MM.1S (cell line): Measurements from ENCODE around the gene MANSC1.

Experiments
- DNase-seq: peaks from one replicate; pipeline ENCODE4 v3.0.0-alpha.2; 2015
- H2AFZ ChIP-seq: fragments of 300-600 bp; sonication (generic); 2 replicates; pipeline ENCODE4 v1.6.0; 2016; ENCODE audit warnings: antibody characterized with exemption, low read length
- H3F3A ChIP-seq: fragments of 300-600 bp; sonication (generic); 2 replicates; pipeline ENCODE4 v1.6.1; 2016; ENCODE audit warnings: mild to moderate bottlenecking, antibody characterized with exemption, low read length, moderate library complexity, mixed read lengths; ENCODE audit not compliant: insufficient read depth
- H3K27ac ChIP-seq: fragments of 300-600 bp; sonication (generic); 2 replicates; pipeline ENCODE4 v1.5.1; 2016; ENCODE audit warnings: mild to moderate bottlenecking, low read length
- H3K27me3 ChIP-seq: fragments of 300-600 bp; sonication (generic); replicated peaks from 2 replicates; pipeline ENCODE4 v1.6.0; 2016; ENCODE audit warnings: low read length; ENCODE audit not compliant: insufficient read depth
- H3K36me3 ChIP-seq: fragments of 300-600 bp; sonication (generic); replicated peaks from 2 replicates; pipeline ENCODE4 v1.6.1; 2016; ENCODE audit warnings: mild to moderate bottlenecking, low read length, mixed read lengths; ENCODE audit not compliant: insufficient read depth
- H3K4me1 ChIP-seq: fragments of 300-600 bp; sonication (generic); 2 replicates; pipeline ENCODE4 v1.6.1; 2016; ENCODE audit warnings: low read length, mixed read lengths
- H3K4me2 ChIP-seq: fragments of 300-600 bp; sonication (generic); 2 replicates; pipeline ENCODE4 v1.6.0; 2016; ENCODE audit warnings: low read depth, low read length
- H3K4me3 ChIP-seq: fragments of 300-600 bp; sonication (generic); 2 replicates; pipeline ENCODE4 v1.5.1; 2016; ENCODE audit warnings: low read length, mixed read lengths
- H3K79me2 ChIP-seq: fragments of 300-600 bp; sonication (generic); 2 replicates; pipeline ENCODE4 v1.6.1; 2016; ENCODE audit warnings: mixed run types, low read length, mixed read lengths
- H3K9ac ChIP-seq: fragments of 300-600 bp; sonication (generic); 2 replicates; pipeline ENCODE4 v1.6.1; 2016; ENCODE audit warnings: low read length, mixed read lengths
- H3K9me2 ChIP-seq: fragments of 300-600 bp; sonication (generic); replicated peaks from 2 replicates; pipeline ENCODE4 v1.6.1; 2016; ENCODE audit warnings: mild to moderate bottlenecking, low read length, mixed read lengths; ENCODE audit not compliant: insufficient read depth
- H3K9me3 ChIP-seq: fragments of 300-600 bp; sonication (generic); replicated peaks from 2 replicates; pipeline ENCODE4 v1.6.1; 2016; ENCODE audit warnings: mild to moderate bottlenecking, low read length, mixed read lengths; ENCODE audit not compliant: insufficient read depth
- H4K20me1 ChIP-seq: fragments of 300-600 bp; sonication (generic); 2 replicates; pipeline ENCODE4 v1.6.1; 2016; ENCODE audit warnings: mild to moderate bottlenecking, low read length, moderate library complexity, mixed read lengths; ENCODE audit not compliant: insufficient read depth
- EZH2 ChIP-seq: fragments of 300-600 bp; sonication (generic); optimal IDR thresholded peaks from 2 replicates; pipeline ENCODE3; 2017; ENCODE audit warnings: low read depth, mild to moderate bottlenecking, antibody characterized with exemption, low read length, mixed read lengths
- EZH2phosphoT487 ChIP-seq: fragments of 300-600 bp; sonication (generic); IDR thresholded peaks from 2 replicates; pipeline ENCODE4 v1.6.1; 2018; ENCODE audit warnings: antibody characterized with exemption, low read length
- TF ChIP-seq, protein P1 (sequence below): fragments of 300-600 bp; sonication (generic); IDR thresholded peaks from 2 replicates; pipeline ENCODE4 v1.5.1; 2016; ENCODE audit warnings: antibody characterized with exemption, low read length, mixed read lengths

The MANSC1 gene

DNA sequence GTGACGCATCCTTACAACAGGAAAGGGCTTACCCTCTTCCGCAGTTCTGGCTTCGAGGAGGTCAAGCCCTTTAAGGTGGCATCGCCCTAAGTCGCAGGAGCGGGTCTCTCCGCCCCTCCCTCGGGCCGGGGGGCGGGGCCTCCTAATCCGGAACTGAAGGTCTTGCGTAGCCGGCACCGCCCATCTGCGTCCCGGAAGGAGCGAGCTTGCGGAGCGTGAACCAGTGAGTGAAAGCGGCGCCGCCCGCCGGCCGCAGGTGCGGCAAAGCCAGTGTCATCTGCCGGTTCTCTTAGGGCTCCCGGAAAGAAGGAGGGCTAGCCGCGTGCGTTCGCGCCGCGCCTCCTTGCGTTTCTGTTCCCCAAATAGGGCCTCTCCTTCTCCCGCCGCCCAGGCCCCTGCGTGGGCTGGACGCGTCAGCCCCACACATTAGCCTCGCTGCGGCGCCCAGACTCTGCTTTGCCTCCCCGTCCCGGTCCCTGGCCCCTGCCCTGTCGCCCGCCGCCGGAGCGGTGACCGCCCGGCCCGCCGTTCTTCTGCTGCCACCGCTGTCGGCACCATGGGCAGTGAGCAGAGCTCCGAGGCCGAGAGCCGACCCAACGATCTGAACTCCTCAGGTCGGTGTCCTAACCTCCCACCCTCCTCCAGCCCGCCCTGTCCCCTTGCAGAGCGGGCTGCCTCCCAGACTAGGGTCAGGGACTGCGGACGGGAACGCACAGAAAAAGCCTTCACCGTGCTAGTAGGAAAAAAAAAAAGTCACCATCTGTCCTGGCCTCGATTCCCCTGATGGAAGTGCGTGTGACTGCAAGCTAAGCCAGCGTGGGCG lies 7.1 kb upstream of the MANSC1 start, which contains the start of gene BORCS5:
BORCS5 (plus strand) TSS at position 183 of the 823 bp plus-strand sequence; CDS start at position 557, 374 bp downstream.
- no peaks in the 10 kb centered on the region for H3K27me3 ChIP-seq
- H3K9ac ChIP-seq = peak within 1 kb of the TSS; percentile 99
- H3K9me2 ChIP-seq = no peaks in the 10 kb centered on the region
- peaks cover 10% of the 10 kb centered on the region for H3K4me1 ChIP-seq
- peak within 1 kb of the TSS; percentile 99 for H3K27ac ChIP-seq
- peaks cover 21% of the 10 kb centered on the region for H3F3A ChIP-seq
- peak within 1 kb of the TSS; percentile 91 for H3K4me3 ChIP-seq
- H4K20me1 ChIP-seq = no peaks in the 10 kb centered on the region
- H3K4me2 ChIP-seq = peak within 1 kb of the TSS; percentile 75
- TF ChIP-seq EZH2 = no peak
- TF ChIP-seq EZH2phosphoT487 = no peak
- TF ChIP-seq, protein P1, sequence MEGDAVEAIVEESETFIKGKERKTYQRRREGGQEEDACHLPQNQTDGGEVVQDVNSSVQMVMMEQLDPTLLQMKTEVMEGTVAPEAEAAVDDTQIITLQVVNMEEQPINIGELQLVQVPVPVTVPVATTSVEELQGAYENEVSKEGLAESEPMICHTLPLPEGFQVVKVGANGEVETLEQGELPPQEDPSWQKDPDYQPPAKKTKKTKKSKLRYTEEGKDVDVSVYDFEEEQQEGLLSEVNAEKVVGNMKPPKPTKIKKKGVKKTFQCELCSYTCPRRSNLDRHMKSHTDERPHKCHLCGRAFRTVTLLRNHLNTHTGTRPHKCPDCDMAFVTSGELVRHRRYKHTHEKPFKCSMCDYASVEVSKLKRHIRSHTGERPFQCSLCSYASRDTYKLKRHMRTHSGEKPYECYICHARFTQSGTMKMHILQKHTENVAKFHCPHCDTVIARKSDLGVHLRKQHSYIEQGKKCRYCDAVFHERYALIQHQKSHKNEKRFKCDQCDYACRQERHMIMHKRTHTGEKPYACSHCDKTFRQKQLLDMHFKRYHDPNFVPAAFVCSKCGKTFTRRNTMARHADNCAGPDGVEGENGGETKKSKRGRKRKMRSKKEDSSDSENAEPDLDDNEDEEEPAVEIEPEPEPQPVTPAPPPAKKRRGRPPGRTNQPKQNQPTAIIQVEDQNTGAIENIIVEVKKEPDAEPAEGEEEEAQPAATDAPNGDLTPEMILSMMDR = no peak
- H2AFZ ChIP-seq = peak within 1 kb of the TSS; percentile 83
- H3K9me3 ChIP-seq = no peaks in the 10 kb centered on the region
- peaks cover 43% of the 10 kb centered on the region for H3K79me2 ChIP-seq
- DNase-seq = peak; percentile 100
- no peaks in the 10 kb centered on the region; the same call in 1 of the 2 replicates for H3K36me3 ChIP-seq

DNA sequence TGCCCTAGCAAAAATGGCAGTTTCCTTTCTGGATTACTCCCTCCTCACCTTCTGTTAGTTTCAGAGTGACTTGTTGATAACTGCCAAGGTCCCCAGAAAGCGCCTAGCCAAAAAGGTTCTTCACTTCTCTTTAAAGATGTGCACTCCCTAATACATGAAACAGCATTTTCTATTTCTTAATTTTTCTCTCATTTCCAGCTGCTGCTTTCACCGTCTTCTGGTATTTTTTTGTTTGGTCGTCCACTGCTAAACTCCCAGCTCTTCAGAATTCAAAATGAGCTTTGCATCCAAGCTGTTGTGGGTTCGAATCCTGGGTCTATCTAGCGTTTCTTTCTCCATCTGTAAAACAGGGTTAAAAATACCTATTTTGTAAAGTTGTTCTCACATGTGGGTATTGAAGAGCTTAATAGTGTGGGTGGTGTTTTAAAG lies 6.4 kb upstream of the MANSC1 start:
- Histone ChIP-seq H3K9me2 (no peaks in the 10 kb centered on the region), H3K4me2 (peak overlapping the region; percentile 75), H3K27me3 (no peaks in the 10 kb centered on the region), H3K36me3 (no peaks in the 10 kb centered on the region; the same call in 1 of the 2 replicates), H3F3A (peaks cover 21% of the 10 kb centered on the region), H3K4me3 (peak overlapping the region; percentile 91), H2AFZ (peak overlapping the region; percentile 83), H3K4me1 (peaks cover 10% of the 10 kb centered on the region), H3K9ac (peak overlapping the region; percentile 99), H4K20me1 (no peaks in the 10 kb centered on the region), H3K27ac (peak overlapping the region; percentile 99), H3K79me2 (peaks cover 41% of the 10 kb centered on the region), H3K9me3 (no peaks in the 10 kb centered on the region)
- TF ChIP-seq, protein P1 = no peak
- TF ChIP-seq EZH2phosphoT487 (no peak), EZH2 (no peak)
- DNase-seq = no peak

DNA sequence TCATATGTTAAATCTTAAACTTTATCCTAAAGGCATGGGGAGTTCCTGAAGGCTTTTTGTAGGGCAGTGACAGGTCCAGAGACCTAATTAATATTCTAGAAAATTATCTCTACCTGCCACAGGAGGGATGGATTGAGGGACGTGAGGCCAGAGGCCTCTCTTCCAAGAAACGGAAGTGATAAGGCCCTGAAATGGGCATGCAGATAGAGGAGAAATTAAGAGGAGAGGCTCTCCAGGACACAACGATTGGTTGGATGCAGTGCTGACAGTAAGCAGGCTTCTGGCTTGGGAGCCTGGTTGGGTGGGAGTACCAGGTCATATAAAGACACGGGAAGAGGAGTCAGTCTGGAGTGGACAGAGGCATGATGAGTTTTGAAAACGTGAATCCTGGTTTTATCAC lies 3.8 kb upstream of the MANSC1 start:
- no peaks in the 10 kb centered on the region for H3K27me3 ChIP-seq
- no peak overlapping the region for H3K9ac ChIP-seq
- peaks cover 7% of the 10 kb centered on the region for H3K4me1 ChIP-seq
- no peak overlapping the region for H3K27ac ChIP-seq
- TF ChIP-seq EZH2 = no peak
- no peak for TF ChIP-seq EZH2phosphoT487
- TF ChIP-seq, protein P1 = no peak
- H3K9me2 ChIP-seq = no peaks in the 10 kb centered on the region
- H3K79me2 ChIP-seq = peaks cover 16% of the 10 kb centered on the region
- H4K20me1 ChIP-seq = no peaks in the 10 kb centered on the region
- no peak overlapping the region for H2AFZ ChIP-seq
- no peak for DNase-seq
- no peak overlapping the region for H3K4me2 ChIP-seq
- H3K4me3 ChIP-seq = no peak overlapping the region
- H3K9me3 ChIP-seq = no peaks in the 10 kb centered on the region
- peaks cover 21% of the 10 kb centered on the region for H3F3A ChIP-seq
- H3K36me3 ChIP-seq = no peaks in the 10 kb centered on the region
